Neural crest cell (in vitro differentiated cells): ENCODE measurements around the gene MTHFD2L. TPM values are rescaled to one million over a fixed set of nuclear protein-coding genes. Genes with fewer than 3 reads are reported as not detected.

ENCODE experiments used
- DNase-seq: peaks from one replicate; pipeline ENCODE4 v3.0.0; 2021; ENCODE audit warnings: low read depth, mixed read lengths, low spot score
- H3K27ac Mint-ChIP-seq: one replicate; pipeline ENCODE4 v1.8.0; 2021; ENCODE audit warnings: mild to moderate bottlenecking, mixed read lengths; ENCODE audit not compliant: unreplicated experiment
- H3K27me3 Mint-ChIP-seq: 2 replicates; pipeline ENCODE4 v1.8.0; 2021; ENCODE audit warnings: low read depth, mild to moderate bottlenecking, mixed read lengths
- H3K36me3 Mint-ChIP-seq: 2 replicates; pipeline ENCODE4 v1.8.0; 2021; ENCODE audit warnings: low read depth, mild to moderate bottlenecking, mixed read lengths
- H3K4me1 Mint-ChIP-seq: 2 replicates; pipeline ENCODE4 v1.8.0; 2021; ENCODE audit warnings: mixed read lengths
- H3K4me3 Mint-ChIP-seq: one replicate; pipeline ENCODE4 v1.8.0; 2021; ENCODE audit warnings: mild to moderate bottlenecking, mixed read lengths
- H3K9me3 Mint-ChIP-seq: 2 replicates; pipeline ENCODE4 v1.8.0; 2021; ENCODE audit warnings: mixed read lengths
- total RNA-seq: library from RNA; stranded (reverse); gene quantifications from 2 replicates; pipeline ENCODE4 v1.2.1, GENCODE V29; 2021
- TF ChIP-seq, protein P1 (sequence below): fragments of 200-600 bp; sonication (generic); conservative IDR thresholded peaks from 2 replicates; pipeline ENCODE4 v1.5.0; 2021; ENCODE audit warnings: antibody characterized with exemption, mild to moderate bottlenecking

Gene MTHFD2L
- total RNA-seq, 1 donor from 2014 or later: 19.9 TPM

DNA sequence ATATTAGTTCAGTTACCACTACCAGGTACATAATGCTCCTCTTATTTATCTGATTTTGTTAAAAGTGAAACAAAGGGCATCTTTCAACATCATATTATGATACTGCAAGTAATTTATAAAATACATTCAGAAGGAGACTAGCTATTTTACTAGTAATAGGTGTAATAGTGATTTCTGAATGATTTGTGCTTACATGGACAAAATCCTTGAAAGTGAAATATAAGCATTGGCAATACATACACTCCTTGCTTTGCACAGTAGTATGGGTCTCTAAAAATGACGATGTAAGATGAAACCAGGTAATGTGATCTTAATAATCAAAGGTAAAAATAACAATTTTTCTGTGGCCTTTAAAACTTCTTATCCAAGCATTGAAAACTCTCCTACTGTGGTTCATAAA lies 17.5 kb downstream of the MTHFD2L start:
- TF ChIP-seq, protein P1, sequence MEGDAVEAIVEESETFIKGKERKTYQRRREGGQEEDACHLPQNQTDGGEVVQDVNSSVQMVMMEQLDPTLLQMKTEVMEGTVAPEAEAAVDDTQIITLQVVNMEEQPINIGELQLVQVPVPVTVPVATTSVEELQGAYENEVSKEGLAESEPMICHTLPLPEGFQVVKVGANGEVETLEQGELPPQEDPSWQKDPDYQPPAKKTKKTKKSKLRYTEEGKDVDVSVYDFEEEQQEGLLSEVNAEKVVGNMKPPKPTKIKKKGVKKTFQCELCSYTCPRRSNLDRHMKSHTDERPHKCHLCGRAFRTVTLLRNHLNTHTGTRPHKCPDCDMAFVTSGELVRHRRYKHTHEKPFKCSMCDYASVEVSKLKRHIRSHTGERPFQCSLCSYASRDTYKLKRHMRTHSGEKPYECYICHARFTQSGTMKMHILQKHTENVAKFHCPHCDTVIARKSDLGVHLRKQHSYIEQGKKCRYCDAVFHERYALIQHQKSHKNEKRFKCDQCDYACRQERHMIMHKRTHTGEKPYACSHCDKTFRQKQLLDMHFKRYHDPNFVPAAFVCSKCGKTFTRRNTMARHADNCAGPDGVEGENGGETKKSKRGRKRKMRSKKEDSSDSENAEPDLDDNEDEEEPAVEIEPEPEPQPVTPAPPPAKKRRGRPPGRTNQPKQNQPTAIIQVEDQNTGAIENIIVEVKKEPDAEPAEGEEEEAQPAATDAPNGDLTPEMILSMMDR: no peak
- no peak for DNase-seq

GRCh38 chr4:74178798-74179197 lies 20.9 kb downstream of the MTHFD2L start:
- no peaks in the 10 kb centered on the region for H3K4me1 Mint-ChIP-seq
- H3K27ac Mint-ChIP-seq: no peak overlapping the region
- H3K27me3 Mint-ChIP-seq: no peaks in the 10 kb centered on the region
- H3K36me3 Mint-ChIP-seq: peaks cover 11% of the 10 kb centered on the region
- H3K9me3 Mint-ChIP-seq: no peaks in the 10 kb centered on the region
- TF ChIP-seq, protein P1: no peak
- no peak overlapping the region for H3K4me3 Mint-ChIP-seq
- DNase-seq: no peak

More for the DNA sequence above, 17.5 kb downstream of the MTHFD2L start:
- Mint-ChIP-seq H3K27ac (no peak overlapping the region), H3K36me3 (peaks cover 3% of the 10 kb centered on the region), H3K9me3 (no peaks in the 10 kb centered on the region), H3K27me3 (no peaks in the 10 kb centered on the region), H3K4me3 (no peak overlapping the region), H3K4me1 (no peaks in the 10 kb centered on the region)

DNA sequence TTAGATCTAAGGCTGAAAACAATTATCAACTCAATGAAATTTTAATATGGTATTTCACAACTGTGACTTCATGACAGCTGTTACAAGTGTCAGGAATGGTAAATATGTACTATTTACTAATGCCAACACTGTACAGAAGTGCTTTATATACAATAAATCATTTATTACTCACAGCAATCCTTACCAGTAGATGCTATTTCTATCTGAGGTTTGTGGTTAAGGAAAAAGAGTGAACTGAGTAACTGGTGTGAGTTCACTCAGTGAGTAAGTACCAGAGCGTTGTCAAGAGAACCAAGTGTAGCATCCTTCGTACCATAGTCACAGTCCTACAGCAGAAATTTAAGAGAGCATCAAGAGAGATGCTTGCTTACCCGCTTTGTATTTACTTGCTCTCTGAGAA lies 23.3 kb downstream of the MTHFD2L start:
- Mint-ChIP-seq H3K27me3 (no peaks in the 10 kb centered on the region), H3K4me3 (no peak overlapping the region), H3K4me1 (no peaks in the 10 kb centered on the region), H3K27ac (no peak overlapping the region), H3K9me3 (no peaks in the 10 kb centered on the region), H3K36me3 (peaks cover 7% of the 10 kb centered on the region)
- TF ChIP-seq, protein P1: no peak
- no peak for DNase-seq

GRCh38 chr4:74188912-74189311 lies 31.0 kb downstream of the MTHFD2L start:
- DNase-seq: no peak
- TF ChIP-seq, protein P1: no peak
- no peaks in the 10 kb centered on the region for H3K36me3 Mint-ChIP-seq
- no peaks in the 10 kb centered on the region for H3K27me3 Mint-ChIP-seq
- no peaks in the 10 kb centered on the region for H3K4me1 Mint-ChIP-seq
- no peaks in the 10 kb centered on the region for H3K9me3 Mint-ChIP-seq
- no peak overlapping the region for H3K27ac Mint-ChIP-seq
- no peak overlapping the region for H3K4me3 Mint-ChIP-seq

DNA sequence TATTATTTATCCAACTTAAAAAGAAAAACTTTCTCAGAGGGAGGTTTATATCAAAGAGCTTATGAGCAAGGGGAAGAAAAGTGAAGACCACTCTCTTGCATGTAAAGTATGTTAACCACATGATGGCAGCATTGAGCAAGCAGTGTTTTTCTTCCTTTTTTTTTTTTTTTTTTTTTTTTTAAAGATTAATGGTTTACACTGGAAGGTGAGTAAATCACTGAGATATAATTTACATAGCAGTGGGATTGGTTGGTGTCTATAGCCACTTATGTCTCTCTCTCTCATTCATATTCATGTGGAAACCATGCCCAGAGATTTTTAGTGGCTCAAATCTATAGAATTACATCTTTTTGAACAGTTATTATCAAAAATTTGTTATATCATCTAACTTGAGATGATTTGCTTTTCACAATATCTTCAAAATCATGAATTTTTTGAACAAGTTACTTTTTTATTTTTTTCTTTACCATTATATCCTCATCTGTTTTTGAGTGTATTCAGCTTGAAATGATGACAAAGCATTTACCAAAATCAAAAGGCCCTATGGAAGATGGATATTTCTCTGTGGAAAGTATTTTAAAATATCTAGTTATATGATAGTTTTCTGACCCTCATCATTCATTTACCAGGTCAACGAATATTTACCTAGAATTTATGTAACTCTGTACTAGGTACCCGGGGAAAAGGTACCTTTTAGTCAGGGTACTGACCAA lies 31.6 kb downstream of the MTHFD2L start:
- DNase-seq: no peak
- no peaks in the 10 kb centered on the region for H3K27me3 Mint-ChIP-seq
- H3K9me3 Mint-ChIP-seq: no peaks in the 10 kb centered on the region
- no peak overlapping the region for H3K27ac Mint-ChIP-seq
- TF ChIP-seq, protein P1: peak; percentile 85
- H3K36me3 Mint-ChIP-seq: no peaks in the 10 kb centered on the region
- H3K4me3 Mint-ChIP-seq: no peak overlapping the region
- H3K4me1 Mint-ChIP-seq: no peaks in the 10 kb centered on the region
